K562 (cell line): ENCODE data around the gene IPO8.

Source experiments
- CREB1 ChIP-seq, 2 experiments: sonication (generic) in 1 of 2; formaldehyde crosslinking in 1 of 2; IDR thresholded peaks; 2 replicates each; pipeline versions ENCODE4 v1.6.1 to v1.8.0; 2012 to 2022; ENCODE audit warnings: inconsistent platforms in 1 of 2, mild to moderate bottlenecking in 1 of 2, missing genetic modification reagents in 1 of 2, moderate library complexity in 1 of 2
- EZH2 ChIP-seq: IDR thresholded peaks from 2 replicates; pipeline ENCODE4 v1.6.1; 2012; ENCODE audit warnings: low read depth, mild to moderate bottlenecking, inconsistent platforms, low read length, borderline replicate concordance
- MYC ChIP-seq, 2 experiments: fragments of 250-450 bp in 1 of 2; sonication (Bioruptor Pico) in 1 of 2; IDR thresholded peaks; 2 replicates each; pipeline versions ENCODE4 v1.5.1 to v1.6.1; 2012 to 2021; ENCODE audit warnings: low read depth in 2 of 2, borderline replicate concordance in 1 of 2, improper control_type of control experiment in 1 of 2, low read length in 1 of 2, mild to moderate bottlenecking in 1 of 2, moderate library complexity in 1 of 2
- NBN ChIP-seq: fragments of 450-650 bp; IDR thresholded peaks from 2 replicates; pipeline ENCODE4 v1.6.1; 2016; ENCODE audit warnings: low read depth, mild to moderate bottlenecking
- NELFE ChIP-seq: IDR thresholded peaks from 2 replicates; pipeline ENCODE4 v1.6.1; 2011; ENCODE audit warnings: mild to moderate bottlenecking; ENCODE audit not compliant: insufficient read depth, insufficient read length
- PHF8 ChIP-seq: fragments of 200-600 bp; sonication (generic); IDR thresholded peaks from 2 replicates; pipeline ENCODE4 v1.6.1; 2012; ENCODE audit warnings: mixed run types, mild to moderate bottlenecking, inconsistent platforms, low read length, moderate library complexity, borderline replicate concordance
- RAD21 ChIP-seq, 2 experiments: fragments of 250-450 bp in 1 of 2; fragments of 450-650 bp in 1 of 2; sonication (Bioruptor Pico) in 1 of 2; formaldehyde crosslinking in 1 of 2; IDR thresholded peaks in 1 of 2; conservative IDR thresholded peaks in 1 of 2; 2 replicates each; pipeline versions ENCODE4 v1.4.0 to v1.8.0; 2020 to 2022; ENCODE audit warnings: mild to moderate bottlenecking in 2 of 2, moderate library complexity in 1 of 2
- TCF7L2 ChIP-seq: fragments of 150-350 bp; IDR thresholded peaks from 2 replicates; pipeline ENCODE4 v1.6.1; 2016; ENCODE audit warnings: low read depth, mild to moderate bottlenecking, low read length, moderate library complexity
- TF ChIP-seq, protein P1 (sequence below), 3 experiments: IDR thresholded peaks in 2 of 3; conservative IDR thresholded peaks in 1 of 3; 2 replicates each; pipeline ENCODE4 v1.5.1; 2011 to 2012; ENCODE audit warnings: low read length in 3 of 3, mild to moderate bottlenecking in 3 of 3, control low read depth in 2 of 3, improper control_type of control experiment in 1 of 3, inconsistent platforms in 1 of 3, low read depth in 1 of 3, mixed read lengths in 1 of 3, moderate library complexity in 1 of 3; ENCODE audit not compliant: insufficient read depth in 2 of 3

DNA sequence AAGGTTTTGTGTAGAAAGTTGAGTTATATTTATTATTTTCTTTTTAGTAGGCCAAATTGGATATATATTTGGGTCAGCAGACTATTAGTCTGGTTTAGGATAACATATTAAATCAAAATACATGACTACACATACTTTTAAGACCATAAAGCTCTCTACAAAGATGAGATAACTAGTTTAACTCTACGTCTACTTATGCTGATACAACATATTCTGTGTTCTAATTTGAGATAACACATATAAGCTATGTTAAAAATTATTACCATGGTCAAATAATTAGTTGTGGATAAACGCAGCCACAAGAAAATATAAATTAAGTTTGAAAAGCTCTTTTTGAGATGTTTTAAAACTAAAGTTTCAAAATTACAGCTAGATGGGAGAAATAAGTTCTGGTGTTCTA, 55.3 kb downstream of the IPO8 start:
- no peak for TF ChIP-seq TCF7L2
- TF ChIP-seq PHF8, result no peak
- TF ChIP-seq, protein P1, sequence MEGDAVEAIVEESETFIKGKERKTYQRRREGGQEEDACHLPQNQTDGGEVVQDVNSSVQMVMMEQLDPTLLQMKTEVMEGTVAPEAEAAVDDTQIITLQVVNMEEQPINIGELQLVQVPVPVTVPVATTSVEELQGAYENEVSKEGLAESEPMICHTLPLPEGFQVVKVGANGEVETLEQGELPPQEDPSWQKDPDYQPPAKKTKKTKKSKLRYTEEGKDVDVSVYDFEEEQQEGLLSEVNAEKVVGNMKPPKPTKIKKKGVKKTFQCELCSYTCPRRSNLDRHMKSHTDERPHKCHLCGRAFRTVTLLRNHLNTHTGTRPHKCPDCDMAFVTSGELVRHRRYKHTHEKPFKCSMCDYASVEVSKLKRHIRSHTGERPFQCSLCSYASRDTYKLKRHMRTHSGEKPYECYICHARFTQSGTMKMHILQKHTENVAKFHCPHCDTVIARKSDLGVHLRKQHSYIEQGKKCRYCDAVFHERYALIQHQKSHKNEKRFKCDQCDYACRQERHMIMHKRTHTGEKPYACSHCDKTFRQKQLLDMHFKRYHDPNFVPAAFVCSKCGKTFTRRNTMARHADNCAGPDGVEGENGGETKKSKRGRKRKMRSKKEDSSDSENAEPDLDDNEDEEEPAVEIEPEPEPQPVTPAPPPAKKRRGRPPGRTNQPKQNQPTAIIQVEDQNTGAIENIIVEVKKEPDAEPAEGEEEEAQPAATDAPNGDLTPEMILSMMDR (IDR thresholded peaks at IDR 0.05 in 2 of 3, conservative IDR thresholded peaks at IDR 0.05 in 1 of 3; ENCODE audit: insufficient read depth in 2 of 3, low read depth in 1 of 3, low read length in 3 of 3), result no peak
- TF ChIP-seq RAD21 (CRISPR knock-in tag; conservative IDR thresholded peaks at IDR 0.05 in 1 of 2, IDR thresholded peaks at IDR 0.05 in 1 of 2), result no peak
- no peak for TF ChIP-seq NBN
- TF ChIP-seq EZH2, result no peak
- TF ChIP-seq MYC (IDR thresholded peaks at IDR 0.05; ENCODE audit: low read depth, low read length), result no peak
- no peak for TF ChIP-seq MYC (CRISPR knock-in tag; IDR thresholded peaks at IDR 0.05; ENCODE audit: borderline replicate concordance, low read depth)
- TF ChIP-seq NELFE, result no peak
- no peak for TF ChIP-seq CREB1 (IDR thresholded peaks at IDR 0.05)
- TF ChIP-seq CREB1 (CRISPR knock-in tag; IDR thresholded peaks at IDR 0.05), result no peak
